Measurements from ENCODE around the gene IGFBPL1. TPM values are rescaled to one million over a fixed set of nuclear protein-coding genes. Genes with fewer than 3 reads are reported as not detected.

Gene IGFBPL1
- total and polyA plus RNA-seq, 2 of the 13 experiments (the other 11 are each of a cell fraction or from before 2014, with no cell fraction given) = 0.24 TPM; not detected in 1

DNA sequence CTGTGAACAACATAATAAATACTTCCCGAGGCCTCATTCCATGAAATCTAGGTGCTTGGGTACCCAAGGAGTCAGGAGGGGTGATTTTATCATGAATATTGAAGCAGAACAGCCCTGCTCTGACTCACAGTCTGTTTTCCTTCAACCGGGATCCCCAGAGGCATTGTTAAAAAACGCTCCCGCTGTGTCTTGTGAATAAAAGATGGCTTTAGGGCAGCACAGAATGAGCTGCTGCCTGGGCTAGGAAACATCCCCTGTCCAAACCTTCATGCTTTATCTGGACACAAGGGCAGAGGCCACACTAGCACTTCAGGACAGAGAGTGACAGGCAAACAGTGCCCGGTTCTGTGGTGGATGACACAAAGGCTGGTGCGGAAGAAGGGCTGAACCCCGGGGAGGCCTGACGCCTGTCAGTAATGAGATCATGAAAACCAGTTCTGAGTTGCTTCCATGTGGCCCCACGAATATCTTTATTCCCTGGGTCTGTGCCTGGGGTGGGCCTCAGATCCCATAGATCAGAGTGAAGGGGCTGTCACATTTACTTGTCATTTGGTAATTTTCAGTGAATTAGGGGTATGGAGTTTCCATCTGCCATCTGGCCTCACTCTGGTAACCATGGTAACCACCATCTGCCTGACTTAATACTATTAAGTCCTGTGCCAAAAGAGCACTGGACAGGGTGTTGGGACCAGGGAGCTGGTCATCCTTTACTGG is 2.6 kb downstream of the IGFBPL1 start:
- peaks cover 1 to 47% of the 10 kb centered on the region in 2 experiments; a peak in 4 of 5 replicates for H3K27me3 ChIP-seq (ENCODE audit: control insufficient read depth in 1 of 2, insufficient read depth in 2 of 2, low read length in 2 of 2)
- H3K4me2 ChIP-seq (ENCODE audit: low read depth, low read length) = peak overlapping the region; percentile 33; the same call in 1 of the 2 replicates
- no peak overlapping the region for H3K9ac ChIP-seq (ENCODE audit: insufficient read depth, low read depth, low read length)
- no peak for FAIRE-seq
- H3K9me3 ChIP-seq (ENCODE audit: low read length) = no peaks in the 10 kb centered on the region
- 19% methylated on average over 8 of the region's 9 CpGs for WGBS (ENCODE audit: low lambda C conversion rate)
- H3K4me1 ChIP-seq (ENCODE audit: insufficient read depth, low read length) = peaks cover 32% of the 10 kb centered on the region
- no peak overlapping the region for H3K27ac ChIP-seq (ENCODE audit: extremely low read length, insufficient read depth, low read length)
- peak; percentile 15 for ATAC-seq
- in situ Hi-C loops (cut with HindIII; ENCODE audit: extremely low pct_ligation_motif_present, low pct_unique_long_range_greater_than_20kb) (no loop called here), intact Hi-C loops (cut with micrococcal nuclease; ENCODE audit: unreplicated experiment) (no loop called here)
- ChIA-PET CTCF (ENCODE audit: low intra/inter-chr PET ratio, low total read pairs) (no interaction called here), POLR2A (no interaction called here)
- no peak overlapping the region for H2AFZ ChIP-seq (ENCODE audit: low read length)
- no peaks in the 10 kb centered on the region for H3K36me3 ChIP-seq (replicated peaks in 1 of 2; ENCODE audit: control insufficient read depth in 1 of 2, insufficient read depth in 2 of 2, low read length in 2 of 2)
- H3K4me3 ChIP-seq (replicated peaks in 1 of 3; ENCODE audit: insufficient read depth in 1 of 3, low read depth in 2 of 3, low read length in 3 of 3) = no peak overlapping the region
- no peaks in the 10 kb centered on the region for H4K20me1 ChIP-seq (ENCODE audit: insufficient read depth, low read length)
- BruUV-seq (replicated peaks) = no TSS peak
- DNase-seq (ENCODE audit: low spot score) = no peak
- H3K79me2 ChIP-seq (ENCODE audit: insufficient read depth, low read length) = no peaks in the 10 kb centered on the region
- TF ChIP-seq ZNF607 (CRISPR knock-in tag; IDR thresholded peaks at IDR 0.05; ENCODE audit: borderline replicate concordance) (no peak), RFX1 (IDR thresholded peaks at IDR 0.05) (peak; percentile 40; the same call in 1 of the 2 replicates)

DNA sequence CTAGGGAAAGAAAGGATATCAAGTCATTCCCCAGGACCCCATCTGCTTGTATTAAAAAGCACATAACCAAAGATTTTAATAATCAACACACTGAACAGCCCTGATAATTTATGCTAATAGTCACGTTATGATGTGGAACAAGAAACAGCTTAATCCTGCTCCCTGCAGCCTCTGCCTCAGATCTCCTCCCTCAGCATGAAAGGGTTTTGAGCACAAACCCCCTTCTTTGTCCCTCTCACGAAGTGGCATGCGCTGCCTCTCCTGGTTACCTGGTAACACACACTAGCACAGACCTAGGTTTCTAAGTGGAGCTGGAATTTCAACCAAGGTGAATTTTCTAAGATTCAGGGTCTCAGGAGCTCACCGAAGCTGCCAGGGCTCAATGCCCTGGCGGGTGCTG is 5.1 kb downstream of the IGFBPL1 start:
- DNase-seq (ENCODE audit: low spot score) (no peak), ATAC-seq (no peak), FAIRE-seq (no peak)
- H3K36me3 ChIP-seq (replicated peaks in 1 of 2; ENCODE audit: control insufficient read depth in 1 of 2, insufficient read depth in 2 of 2, low read length in 2 of 2) = no peaks in the 10 kb centered on the region
- no peaks in the 10 kb centered on the region for H3K79me2 ChIP-seq (ENCODE audit: insufficient read depth, low read length)
- H4K20me1 ChIP-seq (ENCODE audit: insufficient read depth, low read length) = no peaks in the 10 kb centered on the region
- peaks cover 6 to 43% of the 10 kb centered on the region in 2 experiments for H3K27me3 ChIP-seq (ENCODE audit: control insufficient read depth in 1 of 2, insufficient read depth in 2 of 2, low read length in 2 of 2)
- WGBS (ENCODE audit: low lambda C conversion rate) = 21% methylated on average over 4 of the region's 5 CpGs
- H3K4me1 ChIP-seq (ENCODE audit: insufficient read depth, low read length) = peaks cover 25% of the 10 kb centered on the region
- no peak overlapping the region for H3K27ac ChIP-seq (ENCODE audit: extremely low read length, insufficient read depth, low read length)
- H3K4me3 ChIP-seq (replicated peaks in 1 of 3; ENCODE audit: insufficient read depth in 1 of 3, low read depth in 2 of 3, low read length in 3 of 3) = no peak overlapping the region
- H3K9me3 ChIP-seq (ENCODE audit: low read length) = no peaks in the 10 kb centered on the region
- ChIA-PET POLR2A (no interaction called here), CTCF (ENCODE audit: low intra/inter-chr PET ratio, low total read pairs) (no interaction called here)
- H3K9ac ChIP-seq (ENCODE audit: insufficient read depth, low read depth, low read length) = no peak overlapping the region
- no peak overlapping the region for H2AFZ ChIP-seq (ENCODE audit: low read length)
- intact Hi-C loops (cut with micrococcal nuclease; ENCODE audit: unreplicated experiment) (loop anchor here (5.0 kb wide), 1 partner anchor 253 kb away; no protein-coding TSS in a partner anchor), in situ Hi-C loops (cut with HindIII; ENCODE audit: extremely low pct_ligation_motif_present, low pct_unique_long_range_greater_than_20kb) (no loop called here)
- no TSS peak for BruUV-seq (replicated peaks)
- no peak overlapping the region for H3K4me2 ChIP-seq (ENCODE audit: low read depth, low read length)
- TF ChIP-seq NFE2 (CRISPR knock-in tag; IDR thresholded peaks at IDR 0.05) (no peak), BORCS8-MEF2B (CRISPR knock-in tag; IDR thresholded peaks at IDR 0.05) (no peak), ZNF138 (CRISPR knock-in tag; IDR thresholded peaks at IDR 0.05; ENCODE audit: low read depth) (no peak), KDM2A (CRISPR knock-in tag; IDR thresholded peaks at IDR 0.05; ENCODE audit: borderline replicate concordance, low read depth) (no peak), FOXA3 (CRISPR knock-in tag; IDR thresholded peaks at IDR 0.05) (no peak)
- TF ChIP-seq, protein P1, sequence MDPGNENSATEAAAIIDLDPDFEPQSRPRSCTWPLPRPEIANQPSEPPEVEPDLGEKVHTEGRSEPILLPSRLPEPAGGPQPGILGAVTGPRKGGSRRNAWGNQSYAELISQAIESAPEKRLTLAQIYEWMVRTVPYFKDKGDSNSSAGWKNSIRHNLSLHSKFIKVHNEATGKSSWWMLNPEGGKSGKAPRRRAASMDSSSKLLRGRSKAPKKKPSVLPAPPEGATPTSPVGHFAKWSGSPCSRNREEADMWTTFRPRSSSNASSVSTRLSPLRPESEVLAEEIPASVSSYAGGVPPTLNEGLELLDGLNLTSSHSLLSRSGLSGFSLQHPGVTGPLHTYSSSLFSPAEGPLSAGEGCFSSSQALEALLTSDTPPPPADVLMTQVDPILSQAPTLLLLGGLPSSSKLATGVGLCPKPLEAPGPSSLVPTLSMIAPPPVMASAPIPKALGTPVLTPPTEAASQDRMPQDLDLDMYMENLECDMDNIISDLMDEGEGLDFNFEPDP (CRISPR knock-in tag; conservative IDR thresholded peaks at IDR 0.05) = no peak
- TF ChIP-seq, protein P2, sequence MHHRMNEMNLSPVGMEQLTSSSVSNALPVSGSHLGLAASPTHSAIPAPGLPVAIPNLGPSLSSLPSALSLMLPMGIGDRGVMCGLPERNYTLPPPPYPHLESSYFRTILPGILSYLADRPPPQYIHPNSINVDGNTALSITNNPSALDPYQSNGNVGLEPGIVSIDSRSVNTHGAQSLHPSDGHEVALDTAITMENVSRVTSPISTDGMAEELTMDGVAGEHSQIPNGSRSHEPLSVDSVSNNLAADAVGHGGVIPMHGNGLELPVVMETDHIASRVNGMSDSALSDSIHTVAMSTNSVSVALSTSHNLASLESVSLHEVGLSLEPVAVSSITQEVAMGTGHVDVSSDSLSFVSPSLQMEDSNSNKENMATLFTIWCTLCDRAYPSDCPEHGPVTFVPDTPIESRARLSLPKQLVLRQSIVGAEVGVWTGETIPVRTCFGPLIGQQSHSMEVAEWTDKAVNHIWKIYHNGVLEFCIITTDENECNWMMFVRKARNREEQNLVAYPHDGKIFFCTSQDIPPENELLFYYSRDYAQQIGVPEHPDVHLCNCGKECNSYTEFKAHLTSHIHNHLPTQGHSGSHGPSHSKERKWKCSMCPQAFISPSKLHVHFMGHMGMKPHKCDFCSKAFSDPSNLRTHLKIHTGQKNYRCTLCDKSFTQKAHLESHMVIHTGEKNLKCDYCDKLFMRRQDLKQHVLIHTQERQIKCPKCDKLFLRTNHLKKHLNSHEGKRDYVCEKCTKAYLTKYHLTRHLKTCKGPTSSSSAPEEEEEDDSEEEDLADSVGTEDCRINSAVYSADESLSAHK (CRISPR knock-in tag; IDR thresholded peaks at IDR 0.05; ENCODE audit: borderline replicate concordance) = no peak
- TF ChIP-seq, protein P3, sequence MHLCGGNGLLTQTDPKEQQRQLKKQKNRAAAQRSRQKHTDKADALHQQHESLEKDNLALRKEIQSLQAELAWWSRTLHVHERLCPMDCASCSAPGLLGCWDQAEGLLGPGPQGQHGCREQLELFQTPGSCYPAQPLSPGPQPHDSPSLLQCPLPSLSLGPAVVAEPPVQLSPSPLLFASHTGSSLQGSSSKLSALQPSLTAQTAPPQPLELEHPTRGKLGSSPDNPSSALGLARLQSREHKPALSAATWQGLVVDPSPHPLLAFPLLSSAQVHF (CRISPR knock-in tag; IDR thresholded peaks at IDR 0.05) = no peak
- TF ChIP-seq, protein P4, sequence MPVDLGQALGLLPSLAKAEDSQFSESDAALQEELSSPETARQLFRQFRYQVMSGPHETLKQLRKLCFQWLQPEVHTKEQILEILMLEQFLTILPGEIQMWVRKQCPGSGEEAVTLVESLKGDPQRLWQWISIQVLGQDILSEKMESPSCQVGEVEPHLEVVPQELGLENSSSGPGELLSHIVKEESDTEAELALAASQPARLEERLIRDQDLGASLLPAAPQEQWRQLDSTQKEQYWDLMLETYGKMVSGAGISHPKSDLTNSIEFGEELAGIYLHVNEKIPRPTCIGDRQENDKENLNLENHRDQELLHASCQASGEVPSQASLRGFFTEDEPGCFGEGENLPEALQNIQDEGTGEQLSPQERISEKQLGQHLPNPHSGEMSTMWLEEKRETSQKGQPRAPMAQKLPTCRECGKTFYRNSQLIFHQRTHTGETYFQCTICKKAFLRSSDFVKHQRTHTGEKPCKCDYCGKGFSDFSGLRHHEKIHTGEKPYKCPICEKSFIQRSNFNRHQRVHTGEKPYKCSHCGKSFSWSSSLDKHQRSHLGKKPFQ (CRISPR knock-in tag; IDR thresholded peaks at IDR 0.05; ENCODE audit: insufficient replicate concordance) = no peak

All from HepG2 (cell line).